Right cardiac atrium (tissue), 5 donors: ENCODE data around the gene ZBTB39. TPM values are rescaled to one million over a fixed set of nuclear protein-coding genes. Genes with fewer than 3 reads are reported as not detected.
A peak's percentile ranks its signal among the peaks of the same experiment; 100 is the strongest.
"Not testable (repeated sequence)": the region's sequence is repeated elsewhere in the genome, so short reads cannot be mapped to it uniquely, and the experiment has no call there.

Experiments
- ATAC-seq, 2 donors: fragments of 200-7000 bp; cut with Tn5 transposase; one replicate each; pipeline versions ENCODE4 v1.8.0 to v1.9.1; 2020; ENCODE audit warnings: moderate library complexity in 2 of 2, mild to moderate bottlenecking in 1 of 2
- DNase-seq, 3 donors: peaks; one replicate each; pipeline ENCODE4 v3.0.0-alpha.2; 2020
- H3K27ac ChIP-seq: one replicate; pipeline ENCODE4 v1.5.1; 2013; ENCODE audit warnings: mild to moderate bottlenecking, low read length, control low read depth, moderate library complexity
- H3K27me3 ChIP-seq: one replicate; pipeline ENCODE4 v1.6.1; 2013; ENCODE audit not compliant: control insufficient read depth, insufficient read depth
- H3K4me1 ChIP-seq: one replicate; pipeline ENCODE4 v1.6.1; 2013; ENCODE audit warnings: low read length; ENCODE audit not compliant: control insufficient read depth, insufficient read depth
- H3K4me3 ChIP-seq: one replicate; pipeline ENCODE4 v1.5.1; 2013; ENCODE audit warnings: low read length, control low read depth
- H3K9me3 ChIP-seq: one replicate; pipeline ENCODE4 v1.6.1; 2013; ENCODE audit warnings: low read length; ENCODE audit not compliant: control insufficient read depth
- WGBS: extraction: QIAGEN DNeasy Blood & Tissue Kit; methylation state at CpG from one replicate; pipeline ENCODE4 v1.1.7; 2013; 5-methylcytosine and 5-hydroxymethylcytosine counted together
- intact Hi-C, 4 donors: fragments of 100-400 bp; cut with DNase I; formaldehyde crosslinking; loops; one replicate each; pipeline versions ENCODE4 v1.11.0 to v1.14.0; 2022 to 2023
- polyA plus RNA-seq: library from polyadenylated mRNA; stranded (reverse); fragments of 200-250 nt; gene quantifications from one replicate; pipeline ENCODE4 v1.2.3, GENCODE V29; 2013
- total RNA-seq, 4 donors: library from RNA; stranded (reverse); fragmentation: NEBNext Ultra II Directional; extraction: Animal tissue kit (Norgen Biotek cat#: 25700); gene quantifications; one replicate each; pipeline ENCODE4 v1.2.1, GENCODE V29; 2021
- donor health status: healthy with polysubstance abuse.
- donor health status: DM: no; HTN: yes; CAD: no.
- donor health status: DM: no; HTN: no; CAD: no.
- donor health status: DM: no; HTN: yes; CAD: no; lungs with severe emphysema.
- donor health status: DM: yes; HTN: yes; CAD: no.

The ZBTB39 gene
- total and polyA plus RNA-seq, 5 donors: 1.9 to 4.5 (median 4.0) TPM

- intact Hi-C loops: loop anchor here in 1 of 4 donors (10.0 kb wide), 1 partner anchor 227 kb away; the partner anchor contains the start of gene HSD17B6
- 68% methylated on average over 8 of the region's 8 CpGs for WGBS
- DNase-seq: peak; percentile 54 to 87 (median 85)
- Histone ChIP-seq H3K27me3 (no peaks in the 10 kb centered on the region), H3K9me3 (no peaks in the 10 kb centered on the region), H3K4me1 (peaks cover 6% of the 10 kb centered on the region), H3K27ac (no peak overlapping the region), H3K4me3 (no peak overlapping the region)
- ATAC-seq: peak; percentile 62 to 71
Observed at GRCh38 chr12:56991319-56992246, 14.8 kb downstream of the ZBTB39 start.

DNA sequence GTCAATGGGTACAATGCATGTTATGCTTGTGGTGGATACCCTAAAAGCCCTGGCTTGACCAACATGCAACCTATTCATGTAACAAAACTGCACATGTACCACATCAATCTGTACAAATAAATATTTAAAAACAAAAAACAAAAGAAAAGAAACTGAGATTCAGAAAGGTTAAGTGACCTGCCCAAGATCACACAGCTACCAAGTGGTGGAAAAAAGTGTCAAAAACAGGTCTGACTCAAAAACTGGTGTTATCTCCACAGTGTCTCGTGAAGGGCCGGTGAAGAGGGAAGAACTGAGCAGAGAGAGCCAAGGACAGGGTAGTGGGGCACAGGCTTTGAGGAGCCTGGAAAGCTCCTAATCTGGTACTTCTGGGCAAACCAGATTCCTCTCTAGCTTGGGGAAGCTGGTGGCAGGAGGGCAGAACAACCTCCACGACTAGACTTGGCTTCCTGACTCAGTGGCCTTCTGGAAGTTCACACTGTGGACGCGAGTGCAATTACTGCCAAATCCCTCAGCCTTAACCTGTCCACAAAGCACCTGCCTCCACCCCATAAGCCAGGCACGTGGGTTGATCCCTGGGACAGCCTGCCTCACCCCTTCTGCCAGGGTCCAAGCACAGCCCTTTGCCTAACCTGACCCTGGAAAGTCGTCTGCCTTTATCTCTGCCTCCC is 15.6 kb downstream of the ZBTB39 start:
- ATAC-seq (peak; percentile 23 to 47), DNase-seq (no peak)
- Histone ChIP-seq H3K4me3 (no peak overlapping the region), H3K27ac (no peak overlapping the region), H3K27me3 (no peaks in the 10 kb centered on the region), H3K4me1 (peaks cover 6% of the 10 kb centered on the region), H3K9me3 (no peaks in the 10 kb centered on the region)
- intact Hi-C loops: loop anchor here in 1 of 4 donors (10.0 kb wide), 1 partner anchor 226 kb away; the partner anchor contains the start of gene HSD17B6
- WGBS: 43% methylated on average over 7 of the region's 7 CpGs

DNA sequence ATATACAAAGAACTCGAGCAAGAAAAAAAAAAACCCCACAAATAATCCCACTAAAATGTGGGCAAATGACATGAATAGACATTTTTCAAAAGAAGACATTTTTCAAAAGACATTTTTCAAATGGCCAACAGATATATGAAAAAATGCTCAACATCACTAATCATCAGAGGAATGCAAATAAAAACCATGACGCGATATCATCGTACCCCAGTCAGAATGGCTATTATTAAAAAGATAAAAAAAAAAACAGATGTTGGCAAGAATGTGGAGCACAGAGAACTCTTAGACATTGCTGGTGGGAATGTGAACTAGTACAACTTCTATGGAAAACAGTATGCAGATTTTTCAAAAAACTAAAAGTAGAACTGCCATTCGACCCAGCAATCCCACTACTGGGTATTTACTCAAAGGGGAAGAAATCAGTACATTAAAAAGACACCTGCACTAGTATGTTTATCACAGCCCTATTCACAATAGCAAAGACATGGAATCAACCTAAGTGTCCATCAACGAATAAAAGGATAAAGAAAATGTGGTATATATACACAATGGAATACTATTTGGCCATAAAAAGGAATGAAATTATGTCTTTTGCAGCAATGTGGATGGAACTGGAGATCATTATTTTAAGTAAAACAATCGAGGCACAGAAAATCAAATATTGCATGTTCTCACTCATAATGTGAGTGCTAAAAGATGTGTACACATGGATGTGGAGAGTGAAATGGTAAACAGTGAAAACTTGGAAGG is 16.3 kb downstream of the ZBTB39 start:
- WGBS: 57% methylated on average over 7 of the region's 7 CpGs
- ATAC-seq (no peak), DNase-seq (no peak)
- H3K4me3 ChIP-seq: no peak overlapping the region
- intact Hi-C loops: loop anchor here in 3 of 4 donors (5.0 to 10.0 kb wide), 3 partner anchors 145 to 228 kb away; partner anchors contain the start of gene HSD17B6 (in 3 of the 3)
- no peaks in the 10 kb centered on the region for H3K9me3 ChIP-seq
- no peak overlapping the region for H3K27ac ChIP-seq
- no peaks in the 10 kb centered on the region for H3K27me3 ChIP-seq
- H3K4me1 ChIP-seq: peaks cover 6% of the 10 kb centered on the region

DNA sequence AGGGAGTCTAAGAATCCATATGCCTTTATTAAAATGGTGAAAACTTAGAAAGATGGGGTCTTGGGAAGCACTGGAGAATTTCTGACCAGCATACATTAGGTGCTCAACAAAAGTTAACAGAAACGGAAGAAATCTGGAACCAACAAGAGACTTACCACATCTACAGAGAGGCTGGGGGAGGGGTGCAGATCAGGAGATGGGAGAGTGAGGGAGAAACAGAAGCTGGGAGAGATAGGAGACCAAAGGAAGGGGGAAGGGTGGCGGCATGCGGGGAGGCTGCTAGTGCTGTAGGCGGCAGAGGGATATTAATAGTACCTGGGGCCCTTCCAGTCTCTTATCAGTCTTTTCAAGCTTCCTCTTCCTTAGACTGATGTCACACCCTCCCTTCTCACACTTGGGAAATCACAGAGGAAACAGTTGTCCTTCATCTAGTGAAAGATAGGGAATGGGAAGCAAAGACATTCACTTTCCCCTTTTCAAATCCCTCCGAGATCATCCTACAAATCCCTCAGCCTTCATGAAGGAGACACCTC is 18.1 kb downstream of the ZBTB39 start:
- Histone ChIP-seq H3K9me3 (no peaks in the 10 kb centered on the region), H3K4me3 (no peak overlapping the region), H3K27ac (no peak overlapping the region), H3K4me1 (peaks cover 6% of the 10 kb centered on the region), H3K27me3 (no peaks in the 10 kb centered on the region)
- peak; percentile 83 to 88 for ATAC-seq
- peak; percentile 49 to 68 (median 65) for DNase-seq
- intact Hi-C loops: loop anchor here in 2 of 4 donors (5.0 to 10.0 kb wide), 2 partner anchors 143 to 226 kb away; partner anchors contain the start of gene HSD17B6 (in 2 of the 2)
- 11% methylated on average over 5 of the region's 5 CpGs for WGBS

GRCh38 chr12:56987551-56988053 is 18.7 kb downstream of the ZBTB39 start:
- Histone ChIP-seq H3K4me3 (no peak overlapping the region), H3K27ac (no peak overlapping the region), H3K4me1 (peaks cover 6% of the 10 kb centered on the region), H3K27me3 (no peaks in the 10 kb centered on the region), H3K9me3 (no peaks in the 10 kb centered on the region)
- intact Hi-C loops: loop anchor here in 3 of 4 donors (2.0 to 10.0 kb wide), 3 partner anchors 143 to 225 kb away; partner anchors contain the start of gene HSD17B6 (in 3 of the 3)
- DNase-seq (peak; percentile 80 to 91 (median 90)), ATAC-seq (peak; percentile 81 to 84)
- 23% methylated on average over 11 of the region's 11 CpGs for WGBS

GRCh38 chr12:56987011-56987410 is 19.3 kb downstream of the ZBTB39 start:
- no peak for DNase-seq
- no peak overlapping the region for H3K4me3 ChIP-seq

DNA sequence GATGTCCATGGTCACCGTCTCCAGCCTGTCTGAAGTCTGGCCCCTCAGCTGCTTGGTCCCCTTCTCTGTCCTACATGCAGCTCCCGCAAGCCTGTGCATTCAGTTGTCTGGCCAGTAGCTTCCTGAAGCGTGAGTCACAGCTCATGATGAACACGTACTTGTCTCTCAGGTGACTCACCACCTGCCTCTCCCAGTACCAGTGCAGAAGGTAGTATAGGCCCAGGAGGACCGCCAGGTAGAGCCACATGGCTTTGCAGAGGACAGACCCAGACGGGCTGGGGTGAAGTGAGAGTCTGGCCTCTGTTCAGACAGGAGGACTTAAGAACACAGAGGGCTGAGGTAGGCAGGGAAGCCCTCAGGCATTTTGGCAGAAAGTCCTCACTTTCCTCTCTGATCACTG is 20.6 kb downstream of the ZBTB39 start:
- not testable (repeated sequence) for H3K27me3 ChIP-seq, H3K9me3 ChIP-seq, H3K4me3 ChIP-seq, H3K4me1 ChIP-seq, H3K27ac ChIP-seq, DNase-seq, ATAC-seq
- 81% methylated on average over 5 of the region's 6 CpGs for WGBS
- intact Hi-C loops: loop anchor here in 3 of 4 donors (2.0 to 10.0 kb wide), 3 partner anchors 141 to 223 kb away; partner anchors contain the start of gene HSD17B6 (in 3 of the 3)

More at GRCh38 chr12:56987011-56987410, 19.3 kb downstream of the ZBTB39 start:
- H3K27me3 ChIP-seq: no peaks in the 10 kb centered on the region
- peaks cover 6% of the 10 kb centered on the region for H3K4me1 ChIP-seq
- intact Hi-C loops: loop anchor here in 3 of 4 donors (2.0 to 10.0 kb wide), 3 partner anchors 142 to 225 kb away; partner anchors contain the start of gene HSD17B6 (in 3 of the 3)
- no peak overlapping the region for H3K27ac ChIP-seq
- H3K9me3 ChIP-seq: no peaks in the 10 kb centered on the region
- no peak for ATAC-seq

DNA sequence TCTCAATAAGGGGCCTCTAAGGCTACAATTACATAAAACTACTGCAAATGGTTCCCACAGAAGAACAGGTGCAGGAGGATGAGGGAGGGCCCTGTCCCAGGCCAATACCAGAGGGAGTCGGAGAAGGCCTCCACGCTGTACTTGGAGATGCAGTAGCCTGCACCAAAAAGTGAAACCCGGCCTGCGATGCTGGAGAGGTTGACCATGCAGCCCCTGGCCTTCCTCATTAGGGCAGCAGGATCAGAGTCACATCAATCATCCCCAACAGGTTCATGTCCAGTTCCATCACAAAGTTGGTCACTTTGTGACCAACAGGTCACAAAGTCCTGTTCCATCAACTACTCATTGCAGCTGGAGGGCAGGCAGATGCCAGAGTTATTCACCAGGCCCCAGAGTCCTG is 23.0 kb downstream of the ZBTB39 start:
- intact Hi-C loops: loop anchor here in 1 of 4 donors (10.0 kb wide), 1 partner anchor 139 kb away; no protein-coding TSS in a partner anchor

GRCh38 chr12:56982578-56983236 is 23.6 kb downstream of the ZBTB39 start:
- H3K27me3 ChIP-seq, H3K9me3 ChIP-seq, ATAC-seq, H3K27ac ChIP-seq, H3K4me1 ChIP-seq, H3K4me3 ChIP-seq, DNase-seq: not testable (repeated sequence)
- 92% methylated on average over 3 of the region's 3 CpGs for WGBS
- intact Hi-C loops: loop anchor here in 1 of 4 donors (10.0 kb wide), 1 partner anchor 138 kb away; no protein-coding TSS in a partner anchor

More for the DNA sequence above, 23.0 kb downstream of the ZBTB39 start:
- WGBS: 73% methylated on average over 4 of the region's 4 CpGs
- no peak overlapping the region for H3K27ac ChIP-seq
- ATAC-seq (no peak), DNase-seq (no peak)
- H3K4me3 ChIP-seq: no peak overlapping the region
- H3K9me3 ChIP-seq: no peaks in the 10 kb centered on the region
- peaks cover 6% of the 10 kb centered on the region for H3K4me1 ChIP-seq
- no peaks in the 10 kb centered on the region for H3K27me3 ChIP-seq
